Left lung (tissue), 10 donors: ENCODE data around the gene MCM9. TPM values are rescaled to one million over a fixed set of nuclear protein-coding genes. Genes with fewer than 3 reads are reported as not detected.

Source experiments
- ATAC-seq: fragments of 200-7000 bp; cut with Tn5 transposase; one replicate; pipeline ENCODE4 v1.9.1; 2020; ENCODE audit warnings: moderate library complexity
- DNase-seq, 4 donors: peaks; one replicate each; pipeline ENCODE4 v3.0.0-alpha.2; 2013 to 2020
- H3K27ac ChIP-seq, 2 donors: fragments of 200-600 bp; sonication (generic) in 1 of 2; one replicate each; pipeline versions ENCODE4 v1.5.0 to v1.8.0; 2020 to 2021
- H3K27me3 ChIP-seq, 2 donors: fragments of 200-600 bp; sonication (generic) in 1 of 2; one replicate each; pipeline versions ENCODE4 v1.5.0 to v1.8.0; 2020 to 2021
- H3K36me3 ChIP-seq, 2 donors: fragments of 200-600 bp; sonication (generic) in 1 of 2; one replicate each; pipeline versions ENCODE4 v1.5.0 to v1.8.0; 2020 to 2021
- H3K4me1 ChIP-seq, 2 donors: fragments of 200-600 bp; one replicate each; pipeline ENCODE4 v1.8.0; 2021
- H3K4me3 ChIP-seq, 2 donors: fragments of 200-600 bp; sonication (generic) in 1 of 2; one replicate each; pipeline versions ENCODE4 v1.5.0 to v1.8.0; 2020 to 2021; ENCODE audit warnings: mild to moderate bottlenecking in 1 of 2
- H3K9me3 ChIP-seq, 2 donors: fragments of 200-600 bp; sonication (generic) in 1 of 2; one replicate each; pipeline versions ENCODE4 v1.5.0 to v1.8.0; 2020 to 2021
- intact Hi-C, 2 donors: fragments of 100-400 bp; cut with DNase I; formaldehyde crosslinking; loops; one replicate each; pipeline versions ENCODE4 v1.11.2 to v1.14.2; 2022
- polyA plus RNA-seq, 6 donors: library from polyadenylated mRNA; unstranded; fragments of 120-200 nt; gene quantifications; one replicate each; pipeline ENCODE4 v1.2.1, GENCODE V29; 2013; ENCODE audit not compliant: insufficient read length in 6 of 6
- total RNA-seq, 2 donors: library from RNA; stranded (reverse); fragmentation: NEBNext Ultra II Directional; extraction: Animal tissue kit (Norgen Biotek cat#: 25700); gene quantifications; one replicate each; pipeline ENCODE4 v1.2.1, GENCODE V29; 2021
- TF ChIP-seq, protein P1 (sequence below), 2 donors: fragments of 200-600 bp; sonication (generic) in 1 of 2; IDR thresholded peaks; one replicate each; pipeline versions ENCODE4 v1.5.0 to v1.8.0; 2021; ENCODE audit warnings: antibody characterized with exemption in 2 of 2
- donor health status: DM: no; HTN: yes; CAD: no.
- donor health status: DM: no; HTN: no; CAD: no.

The MCM9 gene
- total and polyA plus RNA-seq, 8 donors: 16.0 to 24.2 (median 20.7) TPM

DNA sequence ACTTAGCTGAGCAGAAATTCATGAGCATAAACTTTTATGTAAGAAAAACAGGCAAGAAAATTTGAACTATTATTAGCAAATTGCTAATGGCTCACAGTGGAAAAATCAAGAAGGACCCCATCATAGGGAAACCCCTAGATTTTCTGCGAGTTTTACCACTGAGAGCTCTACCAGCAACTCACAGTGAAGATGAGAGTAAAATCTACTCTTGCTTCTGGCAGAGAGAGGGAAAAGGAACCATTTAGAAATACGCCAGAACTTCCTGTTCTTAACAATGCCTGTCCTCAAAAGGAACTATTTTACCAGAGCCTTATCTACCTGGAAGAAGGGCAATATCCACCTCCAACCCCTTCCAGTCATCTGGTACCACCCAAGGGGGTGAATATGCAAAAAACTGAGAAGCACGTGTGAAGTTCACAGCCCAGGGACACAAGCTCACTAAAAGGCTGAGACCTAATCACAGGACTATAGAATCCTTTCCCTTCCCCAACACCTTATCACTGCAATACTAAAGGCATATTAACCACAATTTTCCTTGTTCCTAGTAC, 75.4 kb downstream of the MCM9 start:
- TF ChIP-seq, protein P1, sequence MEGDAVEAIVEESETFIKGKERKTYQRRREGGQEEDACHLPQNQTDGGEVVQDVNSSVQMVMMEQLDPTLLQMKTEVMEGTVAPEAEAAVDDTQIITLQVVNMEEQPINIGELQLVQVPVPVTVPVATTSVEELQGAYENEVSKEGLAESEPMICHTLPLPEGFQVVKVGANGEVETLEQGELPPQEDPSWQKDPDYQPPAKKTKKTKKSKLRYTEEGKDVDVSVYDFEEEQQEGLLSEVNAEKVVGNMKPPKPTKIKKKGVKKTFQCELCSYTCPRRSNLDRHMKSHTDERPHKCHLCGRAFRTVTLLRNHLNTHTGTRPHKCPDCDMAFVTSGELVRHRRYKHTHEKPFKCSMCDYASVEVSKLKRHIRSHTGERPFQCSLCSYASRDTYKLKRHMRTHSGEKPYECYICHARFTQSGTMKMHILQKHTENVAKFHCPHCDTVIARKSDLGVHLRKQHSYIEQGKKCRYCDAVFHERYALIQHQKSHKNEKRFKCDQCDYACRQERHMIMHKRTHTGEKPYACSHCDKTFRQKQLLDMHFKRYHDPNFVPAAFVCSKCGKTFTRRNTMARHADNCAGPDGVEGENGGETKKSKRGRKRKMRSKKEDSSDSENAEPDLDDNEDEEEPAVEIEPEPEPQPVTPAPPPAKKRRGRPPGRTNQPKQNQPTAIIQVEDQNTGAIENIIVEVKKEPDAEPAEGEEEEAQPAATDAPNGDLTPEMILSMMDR (IDR thresholded peaks at IDR 0.05): no peak
- DNase-seq (no peak), ATAC-seq (no peak)
- Histone ChIP-seq H3K4me1 (peaks cover 0 to 2% of the 10 kb centered on the region in 2 donors), H3K9me3 (no peaks in the 10 kb centered on the region), H3K27ac (no peak overlapping the region), H3K4me3 (no peak overlapping the region), H3K27me3 (no peaks in the 10 kb centered on the region), H3K36me3 (no peaks in the 10 kb centered on the region)
- intact Hi-C loops: no loop called here

DNA sequence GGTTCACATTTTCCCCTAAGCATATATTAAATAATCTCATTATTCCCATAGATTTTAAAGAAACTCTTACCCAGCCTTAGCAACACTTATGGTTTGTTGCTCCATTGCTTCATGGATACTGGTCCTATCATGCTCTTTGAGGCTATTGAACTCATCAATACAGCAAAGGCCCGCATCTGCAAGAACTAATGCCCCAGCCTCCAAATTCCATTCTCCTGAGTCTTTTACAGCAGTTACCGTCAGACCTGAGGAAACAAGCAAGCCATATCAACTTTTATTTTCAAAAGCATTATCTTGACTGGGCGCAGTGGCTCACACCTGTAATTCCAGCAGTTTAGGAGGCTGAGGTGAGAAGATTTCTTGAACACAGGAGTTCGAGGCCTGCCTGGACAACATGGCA, 78.7 kb downstream of the MCM9 start:
- H3K27me3 ChIP-seq: no peaks in the 10 kb centered on the region
- ATAC-seq (no peak), DNase-seq (no peak)
- no peaks in the 10 kb centered on the region for H3K9me3 ChIP-seq
- no peaks in the 10 kb centered on the region for H3K4me1 ChIP-seq
- H3K36me3 ChIP-seq: no peaks in the 10 kb centered on the region
- no peak overlapping the region for H3K4me3 ChIP-seq
- TF ChIP-seq, protein P1 (IDR thresholded peaks at IDR 0.05): no peak
- H3K27ac ChIP-seq: no peak overlapping the region
- intact Hi-C loops: no loop called here

DNA sequence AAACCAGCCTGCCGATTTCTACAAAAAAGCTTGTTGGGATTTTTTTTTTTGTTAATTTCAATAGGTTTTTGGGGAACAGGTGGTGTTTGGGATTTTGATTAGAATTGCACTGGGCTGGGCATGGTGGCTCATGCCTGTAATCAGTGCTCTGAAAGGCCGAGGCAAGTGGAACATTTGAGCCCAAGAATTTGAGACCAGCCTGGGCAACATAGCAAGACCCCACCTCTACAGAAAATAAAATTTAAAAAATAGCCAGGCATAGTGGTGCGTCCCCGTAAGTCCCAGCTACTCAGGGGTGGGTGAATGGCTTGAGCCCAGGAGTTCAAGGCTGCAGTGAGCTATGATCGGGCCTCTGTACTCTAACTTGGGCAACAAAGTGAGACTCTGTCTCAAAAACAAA, 81.6 kb downstream of the MCM9 start:
- Histone ChIP-seq H3K27me3 (no peaks in the 10 kb centered on the region), H3K9me3 (no peaks in the 10 kb centered on the region), H3K4me3 (no peak overlapping the region), H3K27ac (no peak overlapping the region), H3K4me1 (no peaks in the 10 kb centered on the region), H3K36me3 (no peaks in the 10 kb centered on the region)
- TF ChIP-seq, protein P1 (IDR thresholded peaks at IDR 0.05): no peak
- intact Hi-C loops: no loop called here
- DNase-seq (no peak), ATAC-seq (no peak)

DNA sequence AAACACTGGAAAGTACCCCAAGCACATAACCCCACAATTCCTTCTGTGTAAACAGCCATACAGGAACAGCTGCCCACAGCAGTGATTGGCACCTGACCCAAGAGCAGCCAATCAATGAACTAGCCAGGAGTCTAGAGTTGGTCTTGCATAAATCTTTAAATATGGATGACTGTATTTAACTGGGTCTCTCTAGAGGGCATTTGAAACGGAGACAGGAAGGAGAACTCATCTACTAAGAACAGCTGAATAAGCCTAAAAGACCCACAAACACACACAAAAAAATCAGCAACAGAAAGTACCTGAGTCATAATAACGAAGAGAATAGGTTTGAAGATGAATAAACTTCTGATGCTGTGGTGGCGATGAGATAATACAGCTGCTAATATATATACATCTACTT, 90.0 kb downstream of the MCM9 start:
- TF ChIP-seq, protein P1 (IDR thresholded peaks at IDR 0.05): no peak
- intact Hi-C loops: no loop called here
- no peak overlapping the region for H3K27ac ChIP-seq
- H3K27me3 ChIP-seq: no peaks in the 10 kb centered on the region
- no peak for ATAC-seq
- H3K36me3 ChIP-seq: peaks cover 0 to 3% of the 10 kb centered on the region in 2 donors
- no peak for DNase-seq
- no peaks in the 10 kb centered on the region for H3K9me3 ChIP-seq
- H3K4me1 ChIP-seq: no peaks in the 10 kb centered on the region
- H3K4me3 ChIP-seq: no peak overlapping the region

DNA sequence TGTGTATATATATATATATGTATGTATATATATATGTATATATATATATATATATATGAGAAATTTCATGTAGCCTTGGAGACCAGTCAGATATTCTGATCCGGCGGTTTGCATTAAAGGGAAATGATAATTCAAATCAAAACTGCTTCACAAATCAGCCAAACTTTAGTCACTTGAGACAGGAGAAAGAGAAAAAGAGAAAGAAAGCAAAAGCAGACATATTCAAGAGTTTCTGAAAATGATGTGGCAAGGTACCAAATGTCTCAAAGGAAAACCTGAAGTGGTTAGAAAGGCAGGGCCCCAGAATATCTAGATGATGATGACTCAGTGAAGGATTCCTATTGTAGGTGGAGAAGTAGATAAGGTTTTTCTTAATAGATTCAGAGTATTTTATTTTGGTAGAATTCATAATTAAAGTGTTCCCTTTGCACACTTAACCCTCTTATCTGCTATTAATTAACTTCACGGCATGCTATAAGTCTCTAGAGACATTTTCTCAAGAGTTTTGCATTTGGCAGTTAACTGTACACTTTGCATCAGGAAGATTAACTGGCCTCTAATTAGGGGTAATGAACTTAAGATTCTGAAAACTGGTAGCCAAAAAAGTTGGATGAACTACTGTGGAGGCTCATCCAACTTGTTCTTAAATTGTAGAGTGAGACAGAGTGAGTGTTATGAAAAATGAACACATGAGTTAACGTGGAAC, 91.1 kb downstream of the MCM9 start:
- H3K27ac ChIP-seq: no peak overlapping the region
- no peaks in the 10 kb centered on the region for H3K4me1 ChIP-seq
- no peak for DNase-seq
- TF ChIP-seq, protein P1 (IDR thresholded peaks at IDR 0.05): no peak
- no peaks in the 10 kb centered on the region for H3K9me3 ChIP-seq
- H3K4me3 ChIP-seq: no peak overlapping the region
- H3K36me3 ChIP-seq: peaks cover 0 to 7% of the 10 kb centered on the region in 2 donors
- intact Hi-C loops: no loop called here
- ATAC-seq: peak; percentile 34
- no peaks in the 10 kb centered on the region for H3K27me3 ChIP-seq
